ENCODE data around the gene CLCN3. TPM values are rescaled to one million over a fixed set of nuclear protein-coding genes. Genes with fewer than 3 reads are reported as not detected.

The CLCN3 gene
- total and polyA plus RNA-seq, 9 of the 15 experiments (the other 6 are each of a cell fraction or from before 2014, with no cell fraction given): 12.7 to 60.6 (median 38.5) TPM

- TF ChIP-seq ATF3 (IDR thresholded peaks at IDR 0.05) (peak; percentile 80), ATF3 (CRISPR knock-in tag; conservative IDR thresholded peaks at IDR 0.05) (no peak), MAFF (IDR thresholded peaks at IDR 0.05; ENCODE audit: low read length) (no peak), JUND (IDR thresholded peaks at IDR 0.05; ENCODE audit: borderline replicate concordance, low read depth, low read length) (peak; percentile 31; the same call in 1 of the 2 replicates), JUND (tag; IDR thresholded peaks at IDR 0.05; ENCODE audit: borderline replicate concordance, low read depth, low read length) (peak; percentile 40; the same call in 2 of the 3 replicates), MXI1 (IDR thresholded peaks at IDR 0.05; ENCODE audit: low read depth, low read length) (no peak), ZNF655 (CRISPR knock-in tag; IDR thresholded peaks at IDR 0.05) (no peak), HOXB6 (CRISPR knock-in tag; IDR thresholded peaks at IDR 0.05; ENCODE audit: borderline replicate concordance) (no peak), ZNF77 (CRISPR knock-in tag; IDR thresholded peaks at IDR 0.05) (no peak), SMARCA4 (IDR thresholded peaks at IDR 0.05) (peak; percentile 74), NKRF (IDR thresholded peaks at IDR 0.05; ENCODE audit: borderline replicate concordance) (0 out of 2 replicates have a peak, but pooled peaks have one; percentile 21), ZNF589 (CRISPR knock-in tag; IDR thresholded peaks at IDR 0.05; ENCODE audit: low read depth) (no peak), CBFB (CRISPR knock-in tag; IDR thresholded peaks at IDR 0.05) (no peak), KLF1 (tag; IDR thresholded peaks at IDR 0.05) (no peak), ZNF224 (CRISPR knock-in tag; IDR thresholded peaks at IDR 0.05) (no peak), U2AF1 (optimal IDR thresholded peaks at IDR 0.05; ENCODE audit: low read depth, low read length) (no peak)
- TF ChIP-seq, protein P1, sequence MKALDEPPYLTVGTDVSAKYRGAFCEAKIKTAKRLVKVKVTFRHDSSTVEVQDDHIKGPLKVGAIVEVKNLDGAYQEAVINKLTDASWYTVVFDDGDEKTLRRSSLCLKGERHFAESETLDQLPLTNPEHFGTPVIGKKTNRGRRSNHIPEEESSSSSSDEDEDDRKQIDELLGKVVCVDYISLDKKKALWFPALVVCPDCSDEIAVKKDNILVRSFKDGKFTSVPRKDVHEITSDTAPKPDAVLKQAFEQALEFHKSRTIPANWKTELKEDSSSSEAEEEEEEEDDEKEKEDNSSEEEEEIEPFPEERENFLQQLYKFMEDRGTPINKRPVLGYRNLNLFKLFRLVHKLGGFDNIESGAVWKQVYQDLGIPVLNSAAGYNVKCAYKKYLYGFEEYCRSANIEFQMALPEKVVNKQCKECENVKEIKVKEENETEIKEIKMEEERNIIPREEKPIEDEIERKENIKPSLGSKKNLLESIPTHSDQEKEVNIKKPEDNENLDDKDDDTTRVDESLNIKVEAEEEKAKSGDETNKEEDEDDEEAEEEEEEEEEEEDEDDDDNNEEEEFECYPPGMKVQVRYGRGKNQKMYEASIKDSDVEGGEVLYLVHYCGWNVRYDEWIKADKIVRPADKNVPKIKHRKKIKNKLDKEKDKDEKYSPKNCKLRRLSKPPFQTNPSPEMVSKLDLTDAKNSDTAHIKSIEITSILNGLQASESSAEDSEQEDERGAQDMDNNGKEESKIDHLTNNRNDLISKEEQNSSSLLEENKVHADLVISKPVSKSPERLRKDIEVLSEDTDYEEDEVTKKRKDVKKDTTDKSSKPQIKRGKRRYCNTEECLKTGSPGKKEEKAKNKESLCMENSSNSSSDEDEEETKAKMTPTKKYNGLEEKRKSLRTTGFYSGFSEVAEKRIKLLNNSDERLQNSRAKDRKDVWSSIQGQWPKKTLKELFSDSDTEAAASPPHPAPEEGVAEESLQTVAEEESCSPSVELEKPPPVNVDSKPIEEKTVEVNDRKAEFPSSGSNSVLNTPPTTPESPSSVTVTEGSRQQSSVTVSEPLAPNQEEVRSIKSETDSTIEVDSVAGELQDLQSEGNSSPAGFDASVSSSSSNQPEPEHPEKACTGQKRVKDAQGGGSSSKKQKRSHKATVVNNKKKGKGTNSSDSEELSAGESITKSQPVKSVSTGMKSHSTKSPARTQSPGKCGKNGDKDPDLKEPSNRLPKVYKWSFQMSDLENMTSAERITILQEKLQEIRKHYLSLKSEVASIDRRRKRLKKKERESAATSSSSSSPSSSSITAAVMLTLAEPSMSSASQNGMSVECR (CRISPR knock-in tag; IDR thresholded peaks at IDR 0.05): no peak
- TF ChIP-seq, protein P2, sequence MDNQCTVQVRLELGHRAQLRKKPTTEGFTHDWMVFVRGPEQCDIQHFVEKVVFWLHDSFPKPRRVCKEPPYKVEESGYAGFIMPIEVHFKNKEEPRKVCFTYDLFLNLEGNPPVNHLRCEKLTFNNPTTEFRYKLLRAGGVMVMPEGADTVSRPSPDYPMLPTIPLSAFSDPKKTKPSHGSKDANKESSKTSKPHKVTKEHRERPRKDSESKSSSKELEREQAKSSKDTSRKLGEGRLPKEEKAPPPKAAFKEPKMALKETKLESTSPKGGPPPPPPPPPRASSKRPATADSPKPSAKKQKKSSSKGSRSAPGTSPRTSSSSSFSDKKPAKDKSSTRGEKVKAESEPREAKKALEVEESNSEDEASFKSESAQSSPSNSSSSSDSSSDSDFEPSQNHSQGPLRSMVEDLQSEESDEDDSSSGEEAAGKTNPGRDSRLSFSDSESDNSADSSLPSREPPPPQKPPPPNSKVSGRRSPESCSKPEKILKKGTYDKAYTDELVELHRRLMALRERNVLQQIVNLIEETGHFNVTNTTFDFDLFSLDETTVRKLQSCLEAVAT (IDR thresholded peaks at IDR 0.05): peak in 1 of 2 experiments; percentile 60; a peak in 1 of 4 replicates
Measured at GRCh38 chr4:169621731-169622492, 1.5 kb downstream of the CLCN3 start (continued).

All from K562 (cell line).